Tibial nerve (tissue), 4 donors: ENCODE measurements around the gene ADRM1. TPM values are rescaled to one million over a fixed set of nuclear protein-coding genes. Genes with fewer than 3 reads are reported as not detected.

ENCODE experiments used
- DNase-seq, 2 donors: peaks; one replicate each; pipeline ENCODE4 v3.0.0-alpha.2; 2019; ENCODE audit warnings: low spot score in 2 of 2
- H3K27ac ChIP-seq, 4 donors: fragments of 200-600 bp; sonication (generic) in 3 of 4; one replicate each; pipeline ENCODE4 v1.5.1; 2017 to 2019; ENCODE audit warnings: mild to moderate bottlenecking in 1 of 4
- H3K27me3 ChIP-seq, 2 donors: fragments of 200-600 bp; sonication (generic) in 1 of 2; one replicate each; pipeline versions ENCODE4 v1.5.1 to v1.6.0; 2017 to 2019
- H3K36me3 ChIP-seq, 3 donors: fragments of 200-600 bp; sonication (generic); one replicate each; pipeline ENCODE4 v1.5.1; 2018 to 2019
- H3K4me1 ChIP-seq, 4 donors: fragments of 200-600 bp; sonication (generic) in 3 of 4; one replicate each; pipeline ENCODE4 v1.5.1; 2017 to 2019
- H3K4me3 ChIP-seq, 4 donors: fragments of 200-600 bp; sonication (generic) in 3 of 4; one replicate each; pipeline ENCODE4 v1.5.1; 2017 to 2019; ENCODE audit warnings: mild to moderate bottlenecking in 1 of 4, moderate library complexity in 1 of 4
- H3K9me3 ChIP-seq, 4 donors: fragments of 200-600 bp; sonication (generic) in 3 of 4; one replicate each; pipeline ENCODE4 v1.5.1; 2017 to 2019
- EP300 ChIP-seq, 2 donors: sonication (generic); formaldehyde crosslinking; IDR thresholded peaks; one replicate each; pipeline ENCODE4 v1.6.1; 2017; ENCODE audit warnings: antibody characterized with exemption in 2 of 2, mild to moderate bottlenecking in 1 of 2
- POLR2A ChIP-seq, 2 donors: fragments of 450-650 bp; IDR thresholded peaks; one replicate each; pipeline ENCODE4 v1.6.1; 2017; ENCODE audit warnings: antibody characterized with exemption in 2 of 2, mild to moderate bottlenecking in 2 of 2, moderate library complexity in 2 of 2
- WGBS, 2 donors: methylation state at CpG; one replicate each; pipeline ENCODE4 v1.1.5; 2018; 5-methylcytosine and 5-hydroxymethylcytosine counted together
- total RNA-seq, 4 donors: library from RNA; depleted of rRNA; stranded (reverse); fragments of >200 nt; gene quantifications; one replicate each; pipeline ENCODE4 v1.1.0, GENCODE V29; 2016
- TF ChIP-seq, protein P1 (sequence below), 5 experiments: fragments of 200-600 bp in 3 of 5; fragments of 450-650 bp in 2 of 5; sonication (generic) in 3 of 5; IDR thresholded peaks; one replicate each; pipeline ENCODE4 v1.5.1; 2016 to 2019; ENCODE audit warnings: antibody characterized with exemption in 5 of 5, mild to moderate bottlenecking in 3 of 5, moderate library complexity in 2 of 5

The ADRM1 gene
- total RNA-seq, 4 donors from 2014 or later, result 111 to 132 (median 129) TPM

DNA sequence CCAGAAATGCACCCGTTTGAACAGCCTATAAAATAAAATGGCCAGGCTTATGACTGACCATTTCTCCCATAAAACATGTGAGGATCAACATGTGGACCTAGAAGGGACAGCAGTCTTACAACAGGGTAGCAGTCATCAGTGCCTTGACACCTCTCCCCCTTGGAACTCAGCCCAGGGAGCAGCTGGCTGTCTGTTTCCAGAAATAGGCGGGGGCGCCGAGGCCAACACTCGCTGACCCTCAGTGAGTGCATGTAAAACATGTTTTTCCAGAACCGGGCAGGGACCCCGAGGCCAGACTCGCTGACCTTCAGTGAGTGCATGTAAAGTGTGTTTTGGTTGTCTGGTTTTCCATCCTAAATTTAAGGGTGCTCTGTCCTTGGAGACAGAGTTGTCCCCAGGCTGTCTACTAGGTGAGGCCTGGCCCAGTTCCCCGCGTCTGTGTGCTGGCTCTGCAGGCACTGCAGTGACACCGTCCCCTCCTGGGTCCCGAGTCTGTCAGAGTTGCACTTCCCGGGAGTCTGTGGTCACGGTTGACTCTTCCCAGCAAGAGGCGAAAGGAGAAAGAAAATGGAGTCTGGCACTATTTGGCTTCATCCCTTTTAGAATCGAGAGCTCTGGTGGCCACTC is 19.8 kb upstream of the ADRM1 start:
- no peaks in the 10 kb centered on the region for H3K9me3 ChIP-seq
- WGBS, 2 donors, result 69 to 83% methylated on average over 16 of the region's 16 CpGs
- TF ChIP-seq POLR2A (IDR thresholded peaks at IDR 0.05) (no peak), EP300 (IDR thresholded peaks at IDR 0.05) (no peak)
- TF ChIP-seq, protein P1, sequence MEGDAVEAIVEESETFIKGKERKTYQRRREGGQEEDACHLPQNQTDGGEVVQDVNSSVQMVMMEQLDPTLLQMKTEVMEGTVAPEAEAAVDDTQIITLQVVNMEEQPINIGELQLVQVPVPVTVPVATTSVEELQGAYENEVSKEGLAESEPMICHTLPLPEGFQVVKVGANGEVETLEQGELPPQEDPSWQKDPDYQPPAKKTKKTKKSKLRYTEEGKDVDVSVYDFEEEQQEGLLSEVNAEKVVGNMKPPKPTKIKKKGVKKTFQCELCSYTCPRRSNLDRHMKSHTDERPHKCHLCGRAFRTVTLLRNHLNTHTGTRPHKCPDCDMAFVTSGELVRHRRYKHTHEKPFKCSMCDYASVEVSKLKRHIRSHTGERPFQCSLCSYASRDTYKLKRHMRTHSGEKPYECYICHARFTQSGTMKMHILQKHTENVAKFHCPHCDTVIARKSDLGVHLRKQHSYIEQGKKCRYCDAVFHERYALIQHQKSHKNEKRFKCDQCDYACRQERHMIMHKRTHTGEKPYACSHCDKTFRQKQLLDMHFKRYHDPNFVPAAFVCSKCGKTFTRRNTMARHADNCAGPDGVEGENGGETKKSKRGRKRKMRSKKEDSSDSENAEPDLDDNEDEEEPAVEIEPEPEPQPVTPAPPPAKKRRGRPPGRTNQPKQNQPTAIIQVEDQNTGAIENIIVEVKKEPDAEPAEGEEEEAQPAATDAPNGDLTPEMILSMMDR (IDR thresholded peaks at IDR 0.05), result no peak
- no peak overlapping the region for H3K4me3 ChIP-seq
- H3K27me3 ChIP-seq, result no peaks in the 10 kb centered on the region
- no peaks in the 10 kb centered on the region for H3K4me1 ChIP-seq
- peaks cover 0 to 93% (median 16%) of the 10 kb centered on the region in 3 donors for H3K36me3 ChIP-seq
- no peak for DNase-seq
- H3K27ac ChIP-seq, result no peak overlapping the region

DNA sequence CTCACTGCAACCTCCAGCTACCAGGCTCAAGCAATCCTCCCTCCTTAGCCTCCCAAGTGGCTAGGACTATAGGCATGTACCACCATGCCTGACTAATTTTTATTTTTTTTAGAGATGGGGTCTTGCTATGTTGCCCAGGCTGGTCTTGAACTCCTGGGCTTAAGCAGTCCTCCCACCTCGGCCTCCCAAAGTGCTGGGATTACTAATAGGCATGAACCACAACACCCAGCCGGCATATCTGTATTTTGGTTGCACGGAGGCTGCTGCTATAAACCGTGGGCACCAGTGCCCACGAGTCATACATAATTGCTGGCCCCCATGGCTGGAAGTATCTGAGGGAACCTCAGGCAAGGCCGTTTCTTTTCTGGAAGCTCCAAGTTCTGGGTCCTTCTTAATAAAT is 18.3 kb upstream of the ADRM1 start:
- Histone ChIP-seq H3K4me1 (no peaks in the 10 kb centered on the region), H3K27ac (no peak overlapping the region), H3K36me3 (peaks cover 0 to 99% (median 13%) of the 10 kb centered on the region in 3 donors), H3K9me3 (no peaks in the 10 kb centered on the region), H3K27me3 (no peaks in the 10 kb centered on the region), H3K4me3 (no peak overlapping the region)
- TF ChIP-seq POLR2A (IDR thresholded peaks at IDR 0.05) (no peak), EP300 (IDR thresholded peaks at IDR 0.05) (no peak)
- TF ChIP-seq, protein P1 (IDR thresholded peaks at IDR 0.05), result no peak
- no peak for DNase-seq
- 84 to 90% methylated on average over 6 of the region's 6 CpGs for WGBS, 2 donors

DNA sequence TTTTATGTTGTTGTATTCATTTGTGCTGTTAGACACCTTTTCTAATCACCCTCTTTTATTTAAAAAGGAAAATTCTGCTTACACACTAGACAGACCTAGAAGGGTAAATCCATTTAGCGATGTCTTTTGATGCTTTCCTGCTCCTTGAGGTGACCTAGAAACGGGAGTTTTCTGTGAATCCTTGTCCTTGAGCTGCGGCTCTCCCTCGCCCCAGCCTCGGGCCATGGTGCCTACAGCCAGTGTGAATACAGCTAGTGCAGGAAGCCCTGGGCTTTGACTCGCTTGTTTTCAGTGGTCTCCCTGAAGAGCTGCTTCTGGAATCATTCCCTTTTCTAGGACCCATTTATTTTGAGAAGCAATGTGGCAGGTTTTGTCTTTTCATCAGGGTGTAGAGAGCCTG is 17.6 kb upstream of the ADRM1 start:
- 84 to 85% methylated on average over 6 of the region's 6 CpGs for WGBS, 2 donors
- no peak for DNase-seq
- H3K9me3 ChIP-seq, result no peaks in the 10 kb centered on the region
- H3K36me3 ChIP-seq, result peaks cover 0 to 99% (median 6%) of the 10 kb centered on the region in 3 donors
- no peak overlapping the region for H3K27ac ChIP-seq
- H3K27me3 ChIP-seq, result no peaks in the 10 kb centered on the region
- TF ChIP-seq, protein P1 (IDR thresholded peaks at IDR 0.05), result no peak
- TF ChIP-seq POLR2A (IDR thresholded peaks at IDR 0.05) (no peak), EP300 (IDR thresholded peaks at IDR 0.05) (no peak)
- H3K4me3 ChIP-seq, result no peak overlapping the region
- H3K4me1 ChIP-seq, result no peaks in the 10 kb centered on the region

DNA sequence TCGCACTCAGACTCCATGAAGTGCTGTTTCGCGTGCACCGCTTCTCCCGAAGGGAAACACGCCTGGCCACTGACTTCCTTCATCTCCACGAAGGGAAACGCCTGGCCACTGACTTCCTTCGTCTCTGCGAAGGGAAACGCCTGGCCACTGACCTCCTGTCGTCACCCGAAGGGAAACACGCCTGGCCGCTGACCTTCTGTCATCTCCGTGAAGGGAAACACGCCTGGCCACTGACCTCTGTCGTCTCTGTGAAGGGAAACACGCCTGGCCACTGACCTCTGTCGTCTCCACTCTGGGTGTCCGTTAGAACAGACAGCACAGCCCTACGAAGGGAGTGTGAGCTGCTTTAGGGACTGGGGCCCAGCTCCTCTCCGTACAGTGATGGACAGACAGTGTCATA is 17.1 kb upstream of the ADRM1 start:
- Histone ChIP-seq H3K4me1 (no peaks in the 10 kb centered on the region), H3K27me3 (no peaks in the 10 kb centered on the region), H3K9me3 (no peaks in the 10 kb centered on the region), H3K27ac (no peak overlapping the region), H3K36me3 (peaks cover 0 to 97% (median under 1%) of the 10 kb centered on the region in 3 donors), H3K4me3 (no peak overlapping the region)
- DNase-seq, result no peak
- 73 to 82% methylated on average over 23 of the region's 23 CpGs for WGBS, 2 donors
- TF ChIP-seq, protein P1 (IDR thresholded peaks at IDR 0.05), result no peak
- TF ChIP-seq POLR2A (IDR thresholded peaks at IDR 0.05), result no peak
- peak in 1 of 2 donors; percentile 44 for TF ChIP-seq EP300 (IDR thresholded peaks at IDR 0.05)

DNA sequence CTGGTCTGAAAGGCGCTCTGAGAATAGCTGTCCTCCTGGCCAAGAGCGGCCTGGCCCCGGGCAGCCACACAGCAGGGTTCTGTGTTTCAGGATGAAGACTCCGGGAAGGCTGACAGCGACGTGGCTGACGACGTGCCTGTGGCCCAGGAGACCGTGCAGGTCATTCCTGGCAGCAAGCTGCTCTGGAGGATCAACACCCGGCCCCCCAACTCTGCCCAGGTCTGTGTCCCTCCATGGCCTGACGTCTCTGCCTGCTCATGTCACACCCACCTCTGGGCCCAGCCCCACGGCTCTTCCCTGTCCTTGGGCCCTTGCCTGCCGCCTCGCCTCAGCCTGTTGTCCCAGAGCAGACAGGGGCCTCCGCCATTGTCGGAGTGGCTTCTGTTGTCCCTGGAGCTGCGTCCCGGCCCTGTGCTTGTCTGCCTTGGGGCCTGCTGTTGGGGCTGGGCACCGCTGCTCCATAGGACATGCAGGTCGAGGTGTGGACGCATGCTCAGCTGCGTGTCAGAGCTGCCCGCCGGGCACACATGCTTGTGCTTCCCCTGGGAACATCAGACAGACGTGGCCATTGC is 16.2 kb upstream of the ADRM1 start:
- H3K27ac ChIP-seq, result no peak overlapping the region
- TF ChIP-seq, protein P1 (IDR thresholded peaks at IDR 0.05), result no peak
- no peak for TF ChIP-seq EP300 (IDR thresholded peaks at IDR 0.05)
- no peak for TF ChIP-seq POLR2A (IDR thresholded peaks at IDR 0.05)
- 86 to 90% methylated on average over 18 to 23 of the region's 25 CpGs for WGBS, 2 donors
- H3K36me3 ChIP-seq, result peaks cover 0 to 97% (median 7%) of the 10 kb centered on the region in 3 donors
- no peaks in the 10 kb centered on the region for H3K27me3 ChIP-seq
- no peaks in the 10 kb centered on the region for H3K9me3 ChIP-seq
- no peaks in the 10 kb centered on the region for H3K4me1 ChIP-seq
- DNase-seq, result no peak
- no peak overlapping the region for H3K4me3 ChIP-seq
